ENCODE results near the gene EVA1A. TPM values are rescaled to one million over a fixed set of nuclear protein-coding genes. Genes with fewer than 3 reads are reported as not detected.

EVA1A gene, protein sequence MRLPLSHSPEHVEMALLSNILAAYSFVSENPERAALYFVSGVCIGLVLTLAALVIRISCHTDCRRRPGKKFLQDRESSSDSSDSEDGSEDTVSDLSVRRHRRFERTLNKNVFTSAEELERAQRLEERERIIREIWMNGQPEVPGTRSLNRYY
- total RNA-seq: 19.3 and 26.4 TPM in 2 replicates

DNA sequence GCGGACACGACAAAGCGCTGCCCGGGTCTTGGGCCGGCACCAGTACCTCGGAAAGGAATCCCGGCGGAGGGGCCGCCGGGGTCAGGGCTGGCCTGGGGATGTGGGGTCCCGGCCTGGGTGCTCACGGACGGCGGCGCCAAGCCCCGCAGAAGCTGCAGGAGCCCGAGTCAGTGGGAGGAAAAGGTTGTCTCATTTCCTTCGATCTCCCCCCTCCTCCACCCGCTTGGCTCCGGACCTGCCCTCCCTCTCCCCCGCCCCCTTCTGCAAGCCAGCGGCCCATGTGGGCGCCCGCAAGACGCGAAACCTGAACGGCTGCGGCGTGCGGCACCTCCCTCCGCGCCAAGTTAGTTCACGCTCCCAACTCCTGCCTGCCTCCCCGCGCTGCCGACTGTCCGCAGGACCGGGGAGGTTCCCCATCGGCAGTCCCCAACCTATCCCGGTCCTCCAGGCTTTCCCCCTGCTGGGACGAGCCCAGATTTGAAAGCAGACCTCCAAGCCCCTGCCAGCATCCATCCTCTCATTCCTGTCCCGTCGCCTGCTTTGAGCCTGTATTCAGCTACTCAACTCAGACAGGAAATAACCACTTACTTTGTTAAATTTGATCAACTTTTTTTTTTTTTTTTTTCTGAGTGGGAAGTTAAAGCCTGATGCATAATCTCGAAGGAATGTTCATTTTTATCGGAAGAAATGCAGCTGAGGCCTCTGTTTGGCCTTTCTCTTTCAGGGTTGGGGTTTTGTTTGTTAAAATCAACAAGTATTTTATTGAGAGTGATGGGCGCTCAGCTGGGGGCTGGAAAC lies at the start of gene EVA1A:
TSS of gene EVA1A (minus strand) at position 172 of the 798 bp plus-strand sequence. CDS start 42,799 bp downstream, outside the sequence.

Other genes starting within 250 kb of the EVA1A start
- 59.7 and 66.9 TPM in 2 replicates for gene MRPL19, start 85.8 kb upstream of the EVA1A start, total RNA-seq
- gene GCFC2, start 150.0 kb upstream of the EVA1A start, total RNA-seq: 9.3 and 14.2 TPM in 2 replicates